CD8-positive, alpha-beta memory T cell (primary cell): ENCODE data around the gene CHST1. TPM values are rescaled to one million over a fixed set of nuclear protein-coding genes. Genes with fewer than 3 reads are reported as not detected.

Source experiments
- CTCF ChIA-PET: fragments of 350-600 bp; sonication (Branson Sonifier 250); formaldehyde crosslinking; loops from one replicate; lab custom pipeline; 2021; ENCODE audit warnings: antibody characterized with exemption; lab: Charles Lee
- POLR2A ChIA-PET: fragments of 350-600 bp; sonication (Branson Sonifier 250); formaldehyde crosslinking; loops from one replicate; lab custom pipeline; 2021; ENCODE audit warnings: antibody characterized with exemption; lab: Charles Lee
- DNase-seq, 5 donors: peaks; one replicate each; pipeline versions ENCODE4 v3.0.0 to v3.0.0-alpha.2; 2020 to 2022; ENCODE audit warnings: mixed read lengths in 1 of 5
- H3K27ac ChIP-seq: one replicate; pipeline ENCODE4 v1.7.0; 2013; ENCODE audit warnings: low read depth, mild to moderate bottlenecking, low read length, moderate library complexity
- H3K27me3 ChIP-seq: 2 replicates; pipeline ENCODE4 v1.7.0; 2013; ENCODE audit warnings: low read length, mild to moderate bottlenecking; ENCODE audit not compliant: insufficient read depth, poor library complexity, severe bottlenecking
- H3K36me3 ChIP-seq: 2 replicates; pipeline ENCODE4 v1.7.0; 2013; ENCODE audit warnings: mild to moderate bottlenecking, low read length, moderate library complexity; ENCODE audit not compliant: insufficient read depth
- H3K4me1 ChIP-seq: 2 replicates; pipeline ENCODE4 v1.7.0; 2013; ENCODE audit warnings: mild to moderate bottlenecking, low read length, moderate library complexity; ENCODE audit not compliant: insufficient read depth
- H3K4me3 ChIP-seq: 2 replicates; pipeline ENCODE4 v1.7.0; 2013; ENCODE audit warnings: mild to moderate bottlenecking, low read length
- H3K9me3 ChIP-seq: 2 replicates; pipeline ENCODE4 v1.7.0; 2013; ENCODE audit warnings: mild to moderate bottlenecking, low read length
- H3K27ac Mint-ChIP-seq, 8 donors: one replicate each; pipeline ENCODE4 v1.8.0; 2020 to 2021; ENCODE audit warnings: mixed read lengths in 8 of 8, mild to moderate bottlenecking in 6 of 8, inconsistent platforms in 3 of 8, moderate library complexity in 3 of 8
- H3K27me3 Mint-ChIP-seq, 2 donors: one replicate each; pipeline ENCODE4 v1.8.0; 2020 to 2021; ENCODE audit warnings: mixed read lengths in 2 of 2, mild to moderate bottlenecking in 1 of 2, moderate library complexity in 1 of 2
- H3K36me3 Mint-ChIP-seq, 3 donors: one replicate each; pipeline ENCODE4 v1.8.0; 2020 to 2021; ENCODE audit warnings: mixed read lengths in 3 of 3, inconsistent platforms in 1 of 3, mild to moderate bottlenecking in 1 of 3
- H3K4me1 Mint-ChIP-seq, 3 donors: one replicate each; pipeline ENCODE4 v1.8.0; 2020 to 2021; ENCODE audit warnings: mixed read lengths in 3 of 3, inconsistent platforms in 1 of 3, mild to moderate bottlenecking in 1 of 3
- H3K4me3 Mint-ChIP-seq, 7 donors: one replicate each; pipeline ENCODE4 v1.8.0; 2020 to 2021; ENCODE audit warnings: mixed read lengths in 7 of 7, mild to moderate bottlenecking in 6 of 7, moderate library complexity in 4 of 7, inconsistent platforms in 2 of 7
- H3K9me3 Mint-ChIP-seq, 5 donors: one replicate each; pipeline ENCODE4 v1.8.0; 2020 to 2022; ENCODE audit warnings: mixed read lengths in 5 of 5, mild to moderate bottlenecking in 3 of 5, moderate library complexity in 2 of 5, inconsistent platforms in 1 of 5
- polyA plus RNA-seq: library from polyadenylated mRNA; unstranded; fragments of 300-500 nt; fragmentation: Illumina TruSeq; gene quantifications from one replicate; pipeline ENCODE4 v1.2.3, GENCODE V29; 2021
- total RNA-seq, 2 experiments: library from RNA; stranded (reverse); gene quantifications; one replicate each; pipeline ENCODE4 v1.2.3, GENCODE V29; 2021

CHST1 gene
- total RNA-seq (under 1 TPM; 0.80 to 0.94 TPM), polyA plus RNA-seq (not detected)

GRCh38 chr11:45665206-45665932 is at the start of gene CHST1:
Gene CHST1, minus strand, starts transcription at chr11:45665622. Its CDS starts 14,699 bp downstream, at chr11:45650923.
- H3K9me3 ChIP-seq, result no peaks in the 10 kb centered on the region
- H3K4me3 ChIP-seq, result no peak within 1 kb of the TSS
- H3K27ac ChIP-seq, result no peak within 1 kb of the TSS
- ChIA-PET CTCF (interaction anchor here (1.3 kb wide), 1 partner anchor 11 kb away, joined by 5 read pairs; no protein-coding TSS in a partner anchor), POLR2A (no interaction called here)
- H3K36me3 ChIP-seq, result no peaks in the 10 kb centered on the region
- peaks cover 0 to 11% (median 5%) of the 10 kb centered on the region in 3 donors for H3K4me1 Mint-ChIP-seq
- peaks cover 4% of the 10 kb centered on the region for H3K4me1 ChIP-seq
- H3K27ac Mint-ChIP-seq, result peak within 1 kb of the TSS in 1 of 8 donors; percentile 47
- H3K27me3 Mint-ChIP-seq, result peaks cover 46 to 76% of the 10 kb centered on the region in 2 donors
- no peaks in the 10 kb centered on the region for H3K36me3 Mint-ChIP-seq
- DNase-seq, result no peak
- H3K27me3 ChIP-seq, result peaks cover 46% of the 10 kb centered on the region
- no peaks in the 10 kb centered on the region for H3K9me3 Mint-ChIP-seq
- peak within 1 kb of the TSS; percentile 59 to 79 (median 72) for H3K4me3 Mint-ChIP-seq

GRCh38 chr11:45713573-45713972 is 48.2 kb upstream of the CHST1 start:
- no peaks in the 10 kb centered on the region for H3K9me3 ChIP-seq
- Mint-ChIP-seq H3K4me3 (no peak overlapping the region), H3K27me3 (peaks cover 25 to 59% of the 10 kb centered on the region in 2 donors), H3K27ac (no peak overlapping the region), H3K4me1 (no peaks in the 10 kb centered on the region), H3K9me3 (no peaks in the 10 kb centered on the region), H3K36me3 (no peaks in the 10 kb centered on the region)
- ChIA-PET CTCF (interaction anchor here (1.1 to 1.2 kb wide), 2 partner anchors 10 to 12 kb away, joined by 3 to 4 read pairs; no protein-coding TSS in a partner anchor), POLR2A (no interaction called here)
- no peak for DNase-seq
- H3K4me3 ChIP-seq, result no peak overlapping the region
- H3K27ac ChIP-seq, result no peak overlapping the region
- no peaks in the 10 kb centered on the region for H3K27me3 ChIP-seq
- H3K36me3 ChIP-seq, result no peaks in the 10 kb centered on the region
- H3K4me1 ChIP-seq, result no peaks in the 10 kb centered on the region

- Histone ChIP-seq H3K27ac (no peak overlapping the region), H3K9me3 (no peaks in the 10 kb centered on the region), H3K4me1 (no peaks in the 10 kb centered on the region), H3K4me3 (no peak overlapping the region), H3K36me3 (no peaks in the 10 kb centered on the region), H3K27me3 (no peaks in the 10 kb centered on the region)
- Mint-ChIP-seq H3K27ac (no peak overlapping the region), H3K9me3 (no peaks in the 10 kb centered on the region), H3K27me3 (peaks cover 24 to 68% of the 10 kb centered on the region in 2 donors), H3K4me3 (no peak overlapping the region), H3K36me3 (no peaks in the 10 kb centered on the region), H3K4me1 (no peaks in the 10 kb centered on the region)
- ChIA-PET POLR2A (no interaction called here), CTCF (no interaction called here)
- DNase-seq, result no peak
These were observed 45.1 kb upstream of the CHST1 start for GRCh38 chr11:45710561-45710960.

GRCh38 chr11:45708887-45709663 is 43.7 kb upstream of the CHST1 start:
- Histone ChIP-seq H3K4me1 (no peaks in the 10 kb centered on the region), H3K4me3 (no peak overlapping the region), H3K9me3 (no peaks in the 10 kb centered on the region), H3K36me3 (no peaks in the 10 kb centered on the region), H3K27me3 (no peaks in the 10 kb centered on the region), H3K27ac (no peak overlapping the region)
- no peaks in the 10 kb centered on the region for H3K36me3 Mint-ChIP-seq
- ChIA-PET POLR2A (no interaction called here), CTCF (no interaction called here)
- H3K9me3 Mint-ChIP-seq, result no peaks in the 10 kb centered on the region
- H3K4me3 Mint-ChIP-seq, result no peak overlapping the region
- H3K4me1 Mint-ChIP-seq, result no peaks in the 10 kb centered on the region
- DNase-seq, result no peak
- no peak overlapping the region for H3K27ac Mint-ChIP-seq
- H3K27me3 Mint-ChIP-seq, result peaks cover 19 to 61% of the 10 kb centered on the region in 2 donors

- no peak overlapping the region for H3K4me3 Mint-ChIP-seq
- POLR2A ChIA-PET, result no interaction called here
- no peaks in the 10 kb centered on the region for H3K36me3 Mint-ChIP-seq
- peak overlapping the region in 1 of 8 donors; percentile 32 for H3K27ac Mint-ChIP-seq
- Histone ChIP-seq H3K36me3 (no peaks in the 10 kb centered on the region), H3K27me3 (no peaks in the 10 kb centered on the region), H3K9me3 (no peaks in the 10 kb centered on the region), H3K4me1 (no peaks in the 10 kb centered on the region), H3K4me3 (no peak overlapping the region), H3K27ac (no peak overlapping the region)
- H3K9me3 Mint-ChIP-seq, result no peaks in the 10 kb centered on the region
- CTCF ChIA-PET, result no interaction called here
- H3K4me1 Mint-ChIP-seq, result no peaks in the 10 kb centered on the region
- peaks cover 16 to 62% of the 10 kb centered on the region in 2 donors for H3K27me3 Mint-ChIP-seq
- DNase-seq, result no peak
These were observed 39.2 kb upstream of the CHST1 start for GRCh38 chr11:45704635-45705034.

- Mint-ChIP-seq H3K27me3 (peaks cover 11 to 64% of the 10 kb centered on the region in 2 donors), H3K9me3 (no peaks in the 10 kb centered on the region), H3K27ac (no peak overlapping the region), H3K36me3 (no peaks in the 10 kb centered on the region), H3K4me1 (peaks cover 0 to under 1% (median 0%) of the 10 kb centered on the region in 3 donors), H3K4me3 (no peak overlapping the region)
- ChIA-PET POLR2A (no interaction called here), CTCF (no interaction called here)
- H3K27ac ChIP-seq, result no peak overlapping the region
- no peaks in the 10 kb centered on the region for H3K36me3 ChIP-seq
- H3K4me3 ChIP-seq, result no peak overlapping the region
- H3K4me1 ChIP-seq, result no peaks in the 10 kb centered on the region
- H3K27me3 ChIP-seq, result no peaks in the 10 kb centered on the region
- no peaks in the 10 kb centered on the region for H3K9me3 ChIP-seq
- DNase-seq, result no peak
These were observed 38.7 kb upstream of the CHST1 start for GRCh38 chr11:45704133-45704532.

- CTCF ChIA-PET, result no interaction called here
These were observed 37.1 kb upstream of the CHST1 start for GRCh38 chr11:45702511-45702910.

More at GRCh38 chr11:45702511-45702910, 37.1 kb upstream of the CHST1 start:
- Histone ChIP-seq H3K36me3 (no peaks in the 10 kb centered on the region), H3K27ac (no peak overlapping the region), H3K4me3 (no peak overlapping the region), H3K27me3 (no peaks in the 10 kb centered on the region), H3K4me1 (no peaks in the 10 kb centered on the region), H3K9me3 (no peaks in the 10 kb centered on the region)
- Mint-ChIP-seq H3K27ac (no peak overlapping the region), H3K4me3 (peak overlapping the region in 1 of 7 donors; percentile 63), H3K27me3 (peaks cover 9 to 53% of the 10 kb centered on the region in 2 donors), H3K4me1 (peaks cover 0 to 3% (median 0%) of the 10 kb centered on the region in 3 donors), H3K36me3 (no peaks in the 10 kb centered on the region), H3K9me3 (no peaks in the 10 kb centered on the region)
- no peak for DNase-seq
- POLR2A ChIA-PET, result no interaction called here
